M059J (cell line): Measurements from ENCODE around the gene LURAP1L. TPM values are rescaled to one million over a fixed set of nuclear protein-coding genes. Genes with fewer than 3 reads are reported as not detected.

Experiments
- DNase-seq: peaks from one replicate; pipeline ENCODE4 v3.0.0-alpha.2; 2012; ENCODE audit warnings: low read depth
- total RNA-seq: library from RNA; depleted of rRNA; stranded (reverse); fragments of >200 nt; shearing (Covaris generic); gene quantifications from 2 replicates; pipeline ENCODE4 v1.2.3, GENCODE V29; 2014; rRNA removed

LURAP1L gene, protein sequence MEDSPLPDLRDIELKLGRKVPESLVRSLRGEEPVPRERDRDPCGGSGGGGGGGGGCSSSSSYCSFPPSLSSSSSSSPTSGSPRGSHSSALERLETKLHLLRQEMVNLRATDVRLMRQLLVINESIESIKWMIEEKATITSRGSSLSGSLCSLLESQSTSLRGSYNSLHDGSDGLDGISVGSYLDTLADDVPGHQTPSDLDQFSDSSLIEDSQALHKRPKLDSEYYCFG
- 1.2 and 3.2 TPM in 2 replicates for total RNA-seq

DNA sequence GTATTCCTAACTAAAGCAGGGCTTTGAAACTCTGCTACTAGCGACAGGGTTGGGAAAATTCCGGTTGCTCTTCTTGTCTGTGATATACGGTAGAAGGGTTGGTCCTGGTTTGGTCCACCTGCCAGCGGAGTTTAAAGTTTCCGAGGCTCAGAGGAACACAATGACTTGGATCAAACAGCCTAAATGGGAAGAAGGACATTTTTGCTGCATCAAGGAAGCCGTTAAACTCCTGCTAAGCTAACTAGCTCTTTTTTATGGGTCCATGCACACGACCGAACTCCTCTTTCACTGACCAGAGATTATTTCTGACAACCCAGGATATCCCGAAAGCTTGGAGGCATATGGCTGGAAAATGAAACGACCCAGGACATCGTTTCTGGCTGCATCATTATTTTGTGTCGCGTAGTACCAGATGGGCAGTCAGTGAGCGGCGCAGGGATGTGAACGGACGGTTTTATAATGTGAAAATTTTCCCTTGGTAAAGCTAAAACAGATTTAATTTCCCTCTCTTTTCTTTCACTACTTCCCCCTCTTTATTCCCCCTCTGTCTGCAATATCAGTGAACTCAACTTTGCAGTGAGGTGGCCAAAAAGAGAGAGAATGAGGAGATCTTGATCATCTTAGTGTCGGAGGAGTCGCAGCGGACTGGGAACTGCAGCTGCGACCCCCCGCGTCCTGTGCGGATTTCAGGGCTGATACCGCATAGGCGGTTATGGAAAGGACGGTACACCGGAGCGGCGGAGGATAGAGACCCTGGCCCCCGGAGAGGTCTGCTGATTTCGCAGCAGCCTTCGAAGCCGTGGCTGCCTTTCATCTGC, at the start of gene LURAP1L:
Gene LURAP1L (plus strand): TSS at position 160 of the 818 bp plus-strand sequence. CDS start 696 bp downstream, outside the sequence.
- peak; percentile 80 for DNase-seq

DNA sequence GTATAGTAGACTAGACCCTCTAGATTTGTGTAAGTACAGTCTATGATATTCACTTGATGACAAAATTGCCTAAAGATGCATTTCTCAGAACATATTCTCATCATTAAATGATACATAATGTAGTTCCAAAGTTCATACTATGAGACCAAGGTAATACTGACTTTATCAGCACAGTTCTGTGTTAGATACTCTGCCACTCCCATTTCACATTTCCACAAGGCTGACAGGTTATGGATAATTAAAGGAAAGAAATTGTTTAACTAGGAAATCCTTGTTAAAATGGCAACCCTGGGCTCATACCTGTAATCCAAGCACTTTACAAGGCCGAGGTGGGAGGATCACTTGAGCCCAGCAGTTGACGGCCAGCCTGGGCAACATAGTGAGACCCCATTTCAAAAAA, 48.0 kb upstream of the LURAP1L start:
- DNase-seq, result no peak

DNA sequence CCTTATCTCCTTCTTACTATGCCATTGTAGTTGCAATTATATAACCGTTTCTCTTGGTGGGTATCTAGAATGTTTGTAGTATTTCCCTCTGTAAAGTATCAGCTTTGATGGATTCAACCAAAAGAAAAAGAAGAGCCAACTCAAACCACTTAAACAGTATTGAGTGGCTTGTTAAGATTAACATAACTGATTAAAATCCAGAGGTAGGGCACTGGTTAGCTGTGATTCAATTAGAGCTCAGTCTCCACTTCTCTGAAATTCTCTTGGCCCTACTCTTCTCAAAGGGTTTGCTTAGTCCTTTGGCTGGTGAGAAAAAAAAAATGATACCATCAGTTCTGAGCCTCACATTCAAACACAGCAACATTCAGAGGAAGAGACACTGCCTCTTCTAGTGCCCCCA, 44.6 kb upstream of the LURAP1L start:
- no peak for DNase-seq

DNA sequence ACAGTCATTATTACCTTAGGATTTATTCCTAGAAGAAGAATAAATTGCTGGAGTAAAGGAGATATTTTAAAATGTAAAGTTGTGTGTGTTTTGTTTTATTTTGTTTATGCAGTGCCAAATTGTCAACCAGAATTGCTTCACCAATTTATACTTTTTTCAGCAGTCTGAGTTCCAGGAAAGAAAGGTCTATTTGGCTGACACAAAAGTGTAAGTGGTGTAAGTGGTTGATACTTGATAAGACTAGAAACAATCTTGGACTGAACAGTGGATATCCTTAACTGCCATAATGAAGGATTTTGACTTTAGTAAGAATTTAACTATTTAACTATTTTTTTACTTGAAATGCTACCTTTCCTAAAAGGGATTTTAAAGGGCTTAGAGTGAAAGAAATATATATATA, 43.9 kb upstream of the LURAP1L start:
- DNase-seq, result no peak

DNA sequence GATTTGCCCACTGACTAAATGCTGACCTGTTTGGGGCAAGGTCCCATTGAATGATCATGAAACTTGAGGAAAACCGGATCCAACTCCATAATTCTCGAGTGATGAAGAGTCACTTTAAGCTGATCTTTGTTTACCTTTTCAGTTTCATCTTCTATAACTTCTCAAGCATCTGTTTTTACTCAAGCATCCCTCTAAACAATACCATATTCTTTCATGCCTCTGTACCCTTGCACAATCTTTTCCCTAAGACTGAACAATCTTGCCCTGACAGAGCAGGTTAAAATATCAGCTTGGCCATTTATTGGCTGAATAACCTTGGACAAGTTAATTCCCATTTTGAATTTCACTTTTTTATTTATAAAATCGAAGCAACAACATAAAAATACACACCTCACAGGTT, 41.8 kb upstream of the LURAP1L start:
- DNase-seq, result no peak

DNA sequence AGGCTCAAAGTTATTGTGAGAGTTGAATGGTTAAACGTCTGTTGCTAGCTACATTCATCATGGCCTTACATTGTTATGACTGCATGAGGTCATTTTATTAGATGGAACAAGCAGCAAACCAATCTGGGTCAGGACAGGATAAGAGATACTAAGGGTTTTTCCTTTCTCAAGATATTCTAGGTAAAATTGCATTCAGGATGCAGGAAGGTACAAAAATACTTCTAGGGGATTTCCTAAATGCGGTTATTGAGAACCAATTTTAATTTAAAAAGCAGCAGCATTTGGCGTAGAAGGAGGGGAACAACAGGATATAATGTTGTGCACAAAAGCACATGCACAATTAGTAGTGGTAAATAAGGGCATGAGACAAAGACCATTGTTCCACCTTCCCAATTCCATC, 39.2 kb upstream of the LURAP1L start:
- DNase-seq, result no peak

DNA sequence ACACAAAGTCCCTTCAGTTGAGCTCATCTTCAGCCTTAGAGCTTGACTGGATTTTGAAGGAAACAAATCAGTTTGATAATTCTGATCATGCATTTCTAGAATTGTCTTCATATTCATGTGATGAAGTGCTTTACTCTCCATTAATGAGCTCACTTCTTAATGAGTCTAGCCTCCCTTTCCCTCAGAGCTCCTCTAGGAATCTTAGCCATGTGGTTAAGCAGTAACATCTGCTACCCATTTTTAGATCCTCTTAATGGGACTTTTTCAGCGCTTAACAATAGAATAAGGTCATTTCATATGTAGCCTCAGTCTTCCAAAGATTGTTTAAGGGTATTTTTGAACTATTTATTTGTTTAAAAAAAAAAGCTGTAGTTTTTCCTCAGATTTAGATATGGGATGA, 36.9 kb upstream of the LURAP1L start:
- no peak for DNase-seq

DNA sequence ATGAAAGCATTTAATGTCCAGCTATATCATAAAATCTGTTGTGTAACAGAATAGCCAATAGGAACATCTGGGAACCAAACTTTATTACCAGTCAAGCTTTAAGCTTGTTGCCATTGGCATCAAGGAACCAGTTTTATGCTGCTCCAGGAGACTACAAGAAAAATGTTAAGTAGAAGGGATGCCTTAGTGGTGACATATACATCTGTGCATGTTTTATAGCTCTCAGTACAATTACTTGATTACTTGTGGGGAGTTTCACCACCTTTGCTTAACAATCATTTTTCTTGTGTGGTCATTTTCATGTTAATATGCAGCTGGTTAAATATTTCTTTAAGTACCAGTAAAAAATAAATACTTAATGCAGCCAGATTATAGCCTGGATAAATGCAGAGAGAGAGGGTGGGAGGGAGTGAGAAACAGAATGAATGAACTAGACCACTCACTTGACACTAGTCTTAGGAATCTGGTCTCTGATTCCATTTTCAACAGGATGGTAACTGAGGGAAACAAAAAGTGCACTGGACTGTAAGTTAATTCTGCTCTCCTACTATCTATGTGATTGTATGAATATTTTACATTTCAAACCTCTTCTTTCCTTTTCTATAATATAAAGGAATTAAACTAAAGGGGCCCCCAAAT, 35.7 kb upstream of the LURAP1L start:
- peak; percentile 9 for DNase-seq

DNA sequence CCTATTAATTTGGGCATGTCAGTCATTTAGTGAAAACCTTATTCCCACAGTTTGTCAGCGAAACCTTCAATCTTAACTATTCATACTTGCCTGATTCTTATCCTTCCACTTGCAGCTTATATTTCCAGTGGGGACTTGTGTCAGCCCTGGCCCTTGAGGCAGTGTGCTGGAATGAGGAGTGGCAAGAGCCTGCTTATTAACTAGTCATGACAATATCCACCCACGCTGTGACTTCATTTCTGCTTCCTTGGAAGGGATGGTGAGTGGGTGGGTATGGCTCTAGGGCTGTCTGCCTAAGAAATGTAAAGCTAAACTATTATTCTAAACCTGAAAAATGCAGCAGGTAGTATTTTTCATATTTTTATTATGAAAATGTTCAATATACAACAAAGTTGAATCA, 34.0 kb upstream of the LURAP1L start:
- no peak for DNase-seq

DNA sequence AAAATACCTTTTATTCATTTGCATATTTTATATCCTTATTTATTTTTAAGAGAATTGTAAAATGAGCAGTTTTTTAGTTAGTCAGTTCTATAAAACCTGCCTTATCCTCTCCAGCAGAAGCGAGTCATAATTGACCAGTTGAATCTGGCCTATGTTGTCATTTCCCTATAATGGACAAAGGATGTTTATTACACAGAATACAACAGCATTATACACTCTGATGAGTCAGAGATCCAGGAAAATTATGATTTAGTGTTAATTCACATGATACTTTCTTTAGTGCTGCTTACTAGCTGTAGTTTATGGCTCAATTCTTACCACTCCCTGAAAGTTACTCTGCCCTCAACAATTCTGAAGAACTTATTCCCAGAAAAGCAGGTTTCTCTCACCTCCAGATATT, 26.8 kb upstream of the LURAP1L start:
- peak; percentile 57 for DNase-seq

DNA sequence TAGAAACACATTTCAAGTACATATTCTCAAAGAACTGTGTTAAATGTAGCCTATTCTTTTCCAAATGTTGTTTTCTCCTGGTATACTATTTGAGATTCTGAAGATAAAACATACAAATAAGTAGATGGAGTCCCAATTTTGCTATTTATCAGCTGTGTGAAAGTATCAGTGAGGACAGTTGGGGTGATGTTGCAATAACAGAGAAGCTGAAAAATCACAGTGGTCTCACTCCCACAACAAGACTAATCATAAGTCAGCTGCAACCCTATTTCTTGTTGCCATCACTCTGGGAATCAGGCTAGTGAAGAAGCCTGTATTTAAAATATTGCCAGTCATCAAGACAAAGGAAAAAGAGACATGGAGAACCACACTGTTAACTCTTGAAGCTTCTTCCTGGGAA, 25.9 kb upstream of the LURAP1L start:
- DNase-seq, result no peak

DNA sequence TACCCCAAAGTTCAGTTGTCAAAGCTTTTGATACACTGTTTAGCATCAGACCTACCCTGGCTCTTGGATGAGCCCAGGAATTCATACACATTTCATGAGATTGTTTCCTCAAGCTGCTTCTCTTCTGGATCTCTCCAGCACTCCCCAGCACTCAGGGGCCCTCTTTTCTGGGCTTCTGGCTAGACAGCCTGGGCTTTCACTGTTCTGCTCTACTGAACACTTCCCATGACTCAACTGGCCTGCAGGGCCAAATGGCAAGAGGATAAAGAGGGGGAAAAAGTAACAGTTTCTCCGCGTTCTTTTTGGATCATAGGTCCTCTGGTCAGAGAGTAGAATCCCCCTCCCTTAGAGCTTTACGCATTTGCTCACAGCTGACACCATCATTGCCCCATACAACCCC, 20.9 kb upstream of the LURAP1L start:
- DNase-seq, result no peak

DNA sequence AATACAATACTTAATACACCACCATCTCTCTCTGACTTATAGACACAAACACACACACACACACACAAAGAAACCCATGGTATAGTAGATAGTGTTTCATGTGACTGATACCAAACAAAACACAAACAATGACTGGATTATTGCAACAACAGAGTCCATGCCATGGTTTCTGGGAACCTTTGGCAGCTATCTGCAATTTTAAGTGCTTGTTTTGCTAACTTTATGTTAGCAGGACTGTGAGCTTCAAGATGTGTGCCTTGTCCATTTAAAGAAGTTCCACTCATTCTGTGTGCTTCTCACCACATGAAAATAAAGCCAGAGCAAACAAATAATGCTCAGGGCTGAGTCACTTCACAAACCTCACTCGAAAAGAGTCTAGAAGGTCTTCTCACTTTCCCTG, 15.1 kb upstream of the LURAP1L start:
- DNase-seq, result peak; percentile 20

DNA sequence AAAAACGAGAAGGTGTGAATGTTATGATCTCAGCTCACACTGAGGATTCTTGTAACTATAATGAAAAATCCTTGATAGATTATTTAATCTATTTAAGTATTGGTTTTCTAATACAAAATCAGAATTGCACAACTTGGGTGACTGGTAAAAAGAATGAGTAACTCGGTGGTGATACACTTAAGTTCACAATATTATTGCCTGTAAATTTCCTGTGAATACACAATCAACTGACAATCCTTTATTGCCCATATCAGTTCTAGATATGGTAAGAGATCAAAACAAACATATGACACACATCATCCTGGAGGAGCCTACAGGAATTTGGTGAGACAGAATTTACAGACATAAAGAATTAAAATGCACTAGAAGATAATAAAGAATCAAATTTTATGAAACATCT, 14.1 kb upstream of the LURAP1L start:
- DNase-seq, result no peak

DNA sequence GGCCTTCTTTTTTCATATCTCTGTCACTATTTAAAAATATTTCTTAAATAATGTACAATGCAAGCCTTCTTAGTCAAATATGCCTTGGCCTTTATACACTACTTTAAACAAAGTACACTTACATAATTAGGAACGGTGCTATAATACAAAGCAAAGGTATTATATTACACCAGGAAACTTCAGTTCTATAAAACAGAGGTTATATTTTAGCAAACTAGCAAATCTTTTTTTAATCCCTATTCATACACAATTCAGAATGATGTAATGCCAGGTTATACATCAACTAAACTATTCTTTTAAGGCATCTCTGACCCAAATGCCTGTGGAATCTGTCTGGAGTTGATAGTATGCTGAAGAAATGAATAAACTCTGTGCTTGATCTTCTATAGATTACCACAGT, 10.7 kb upstream of the LURAP1L start:
- DNase-seq, result no peak

DNA sequence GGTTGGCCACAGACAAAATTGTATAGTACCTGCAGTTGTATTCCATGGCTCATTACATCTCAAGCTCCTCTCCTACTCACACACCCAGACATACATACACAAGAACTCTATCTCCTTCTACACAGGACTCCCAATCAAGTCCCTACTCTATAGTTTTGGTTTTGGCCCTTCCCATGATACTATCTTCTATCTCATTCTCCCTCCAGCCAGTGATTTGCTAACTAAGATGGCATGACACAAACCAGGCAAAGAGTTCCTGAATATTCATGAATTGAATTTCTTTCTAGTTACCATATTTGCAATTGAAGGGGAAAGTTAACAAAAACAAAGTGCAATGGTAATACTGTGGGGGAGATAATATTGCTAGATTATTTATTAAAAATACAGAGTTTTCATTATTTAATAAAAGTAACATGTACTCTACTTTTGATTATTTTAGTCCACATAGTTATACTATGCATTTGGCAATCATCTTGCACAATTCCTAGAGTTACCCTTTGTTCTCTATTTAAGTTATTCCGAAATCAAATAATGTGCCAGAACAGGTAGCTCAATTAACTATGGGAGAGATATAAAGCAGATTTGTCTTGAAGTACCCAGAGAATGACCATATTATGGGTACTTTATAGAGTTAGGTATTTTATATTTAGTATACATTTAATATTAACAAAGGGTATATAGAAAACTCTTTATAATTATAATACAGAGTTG, 9.6 kb upstream of the LURAP1L start:
- no peak for DNase-seq

DNA sequence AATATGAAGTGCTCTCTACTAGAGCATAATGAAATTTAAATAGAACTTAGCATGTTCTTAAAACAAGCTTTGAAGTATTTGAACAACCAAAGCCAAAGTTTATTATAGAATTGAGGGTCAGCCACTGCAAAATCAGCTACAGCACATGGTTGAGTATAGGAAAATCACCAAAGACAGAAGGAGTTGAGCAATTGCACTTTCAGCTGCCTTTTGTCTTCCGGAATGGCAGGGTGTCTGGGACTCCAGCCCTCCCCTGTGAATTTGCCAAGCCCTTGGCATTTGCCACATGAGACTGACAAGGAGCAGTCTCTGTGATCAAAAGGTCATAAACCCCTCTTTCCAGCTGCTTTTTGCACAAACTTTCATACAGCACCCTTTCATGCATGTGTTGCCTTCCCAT, 8.5 kb upstream of the LURAP1L start:
- DNase-seq, result no peak

DNA sequence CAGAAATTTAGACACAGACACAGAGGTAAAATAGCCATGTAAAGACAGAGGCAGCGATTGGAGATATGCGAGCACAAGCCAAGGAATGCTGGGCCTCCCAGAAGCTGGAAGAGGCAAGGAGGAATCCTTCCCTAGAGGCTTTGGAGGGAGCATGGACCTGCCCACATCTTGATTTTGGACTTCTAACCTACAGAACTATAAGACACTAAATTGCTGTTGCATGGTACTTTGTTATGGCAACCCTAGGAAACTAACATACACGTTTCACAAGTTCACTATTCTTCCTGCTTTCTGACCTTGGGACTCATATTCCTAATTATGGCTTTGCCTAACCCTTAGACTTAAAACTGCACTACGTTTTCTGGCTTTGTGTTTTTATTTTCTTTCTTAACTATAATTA, 4.6 kb upstream of the LURAP1L start:
- DNase-seq, result no peak

DNA sequence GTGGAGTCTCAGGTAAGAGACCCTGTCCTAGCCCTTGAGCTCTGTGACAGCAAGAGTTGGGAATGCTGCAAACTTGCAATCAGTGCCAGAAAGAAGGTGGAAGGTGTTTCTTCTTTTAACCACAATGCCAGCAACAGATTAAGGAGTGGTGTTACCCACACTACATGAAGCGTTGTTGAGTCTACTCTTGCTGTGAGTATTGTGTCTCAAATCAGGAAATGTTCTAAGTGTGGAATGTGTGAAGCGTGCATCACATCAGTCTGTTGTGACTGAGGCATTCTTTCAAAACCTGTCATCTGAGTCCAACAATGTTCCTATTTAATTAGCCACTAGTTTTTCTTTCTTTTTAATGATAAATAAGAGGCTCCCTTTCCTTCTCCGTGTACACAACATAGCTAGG, 2.9 kb upstream of the LURAP1L start:
- DNase-seq, result peak; percentile 52

DNA sequence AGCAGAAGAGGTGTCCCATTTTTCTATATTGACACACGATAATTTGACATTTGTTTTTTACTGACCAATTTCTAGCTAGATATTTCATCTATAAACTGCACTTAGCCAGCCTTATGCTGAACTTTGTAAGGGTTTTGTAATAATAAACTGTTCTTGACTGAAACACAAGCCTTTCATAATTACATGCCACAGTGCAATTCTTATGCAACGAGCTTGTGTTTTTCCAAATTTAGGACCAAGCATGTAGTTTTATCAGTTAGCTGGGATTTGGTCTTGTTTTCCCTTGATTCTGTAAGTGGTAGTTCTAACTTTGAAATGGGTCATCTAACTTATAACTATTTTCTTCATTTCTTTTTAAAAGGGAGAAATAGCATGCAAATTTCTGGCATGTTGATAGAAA, 1.3 kb upstream of the LURAP1L start:
- no peak for DNase-seq

DNA sequence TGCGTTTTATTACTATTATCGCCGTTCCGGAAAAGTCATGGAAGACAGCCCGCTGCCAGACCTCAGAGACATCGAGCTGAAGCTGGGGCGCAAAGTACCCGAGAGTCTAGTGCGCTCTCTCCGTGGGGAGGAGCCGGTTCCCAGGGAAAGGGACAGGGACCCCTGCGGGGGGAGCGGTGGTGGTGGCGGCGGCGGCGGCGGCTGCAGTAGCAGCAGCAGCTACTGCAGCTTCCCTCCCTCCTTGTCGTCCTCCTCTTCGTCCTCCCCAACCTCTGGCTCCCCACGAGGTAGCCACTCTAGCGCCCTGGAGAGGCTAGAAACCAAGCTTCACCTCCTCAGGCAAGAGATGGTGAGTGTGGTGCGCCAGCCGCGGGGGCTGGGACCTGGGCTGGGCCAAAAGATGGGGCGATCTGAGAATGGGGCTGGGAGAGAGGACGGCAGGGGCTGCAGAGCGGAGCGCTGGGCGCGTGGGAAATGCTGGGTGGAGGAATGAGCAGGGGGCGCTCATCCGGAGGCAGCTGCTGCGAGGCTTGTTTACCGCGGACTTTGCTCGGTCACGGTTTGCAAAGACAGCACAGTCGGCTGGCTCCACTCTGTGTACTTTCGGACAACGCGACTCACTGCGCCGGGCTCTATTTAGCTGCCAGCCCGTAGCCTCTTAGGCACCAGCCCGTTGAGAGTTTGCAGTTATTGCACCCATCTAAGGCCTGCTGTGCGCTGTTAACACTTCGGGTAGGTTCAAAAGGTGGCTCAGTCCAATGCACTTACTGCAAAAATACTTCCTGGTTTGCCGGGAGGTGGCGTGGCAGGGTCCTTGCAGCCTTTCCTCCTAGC, 1.1 kb downstream of the LURAP1L start:
- peak; percentile 91 for DNase-seq
